ENCODE data around the gene GPR142. TPM values are rescaled to one million over a fixed set of nuclear protein-coding genes. Genes with fewer than 3 reads are reported as not detected.

The GPR142 gene
- total and polyA plus RNA-seq, 2 donors from 2014 or later: not detected

DNA sequence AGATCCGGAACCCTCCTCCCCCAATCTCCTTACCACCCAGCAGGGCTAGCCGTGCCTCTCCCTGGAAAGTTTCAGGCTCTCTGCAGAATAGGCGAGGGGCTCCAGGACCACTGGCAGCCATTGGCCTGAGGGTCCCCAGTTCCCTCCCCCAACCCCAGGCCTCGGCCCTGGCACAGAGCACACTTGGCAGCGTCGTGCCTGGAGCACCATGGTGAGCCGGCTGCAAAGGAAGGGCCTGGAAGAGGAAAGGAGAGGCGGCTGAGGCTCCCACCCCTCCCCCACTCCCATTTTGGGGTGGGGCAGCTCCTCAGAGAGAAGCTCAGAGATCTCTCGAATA lies 5.3 kb upstream of the GPR142 start:
- peak in 1 of 5 donors; percentile 63 for DNase-seq

DNA sequence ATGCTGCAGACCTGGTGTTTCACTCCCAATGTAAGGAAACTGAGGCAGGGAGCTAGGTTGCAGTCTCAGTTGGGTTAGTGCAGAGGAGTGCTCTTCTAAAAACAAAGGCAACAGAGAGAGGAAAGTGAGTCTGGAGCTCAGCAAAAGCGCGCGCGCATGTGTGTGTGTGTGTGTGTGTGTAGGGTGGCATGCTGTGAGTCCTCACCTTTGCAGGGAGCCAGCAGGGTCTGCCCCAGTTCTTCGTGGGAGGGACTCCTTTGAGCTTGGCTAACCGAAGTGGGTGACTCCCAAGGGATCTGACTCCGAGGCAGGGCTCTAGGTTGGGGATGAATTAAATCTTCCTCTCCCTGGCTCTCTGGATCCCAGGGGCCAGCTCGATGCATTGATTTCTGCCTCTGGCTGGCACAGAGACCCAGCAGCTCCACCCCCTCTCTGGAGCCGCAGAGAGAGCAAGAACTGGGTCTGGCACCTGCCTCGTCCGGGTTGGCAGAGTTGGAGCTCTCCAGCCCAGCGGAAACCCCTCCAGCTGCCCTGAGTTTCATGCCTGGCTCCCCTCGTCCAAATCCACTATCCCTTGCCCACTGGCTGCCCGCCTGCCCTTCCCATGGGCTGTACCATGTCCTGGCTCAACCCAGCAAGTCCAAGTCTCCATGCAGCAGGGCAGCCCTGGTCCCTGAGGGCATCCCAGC lies 4.4 kb upstream of the GPR142 start:
- DNase-seq: peak in 2 of 5 donors; percentile 28 to 64
- H3K4me3 ChIP-seq (ENCODE audit: low read length in 3 of 3): no peak overlapping the region
- H3K9ac ChIP-seq (ENCODE audit: low read length in 3 of 3): no peak overlapping the region
- intact Hi-C loops (cut with DNase I): loop anchor here (10.0 kb wide), 1 partner anchor 58 kb away; no protein-coding TSS in a partner anchor
- H3K4me1 ChIP-seq (ENCODE audit: control insufficient read depth in 2 of 3, insufficient read depth in 2 of 3, low read depth in 1 of 3, low read length in 3 of 3): no peaks in the 10 kb centered on the region
- H3K27me3 ChIP-seq (ENCODE audit: control insufficient read depth, insufficient read depth, low read length): peaks cover 7% of the 10 kb centered on the region
- no peak overlapping the region for H3K27ac ChIP-seq (ENCODE audit: low read depth in 2 of 2, low read length in 2 of 2)
- FAIRE-seq: no peak
- TF ChIP-seq, protein P1, sequence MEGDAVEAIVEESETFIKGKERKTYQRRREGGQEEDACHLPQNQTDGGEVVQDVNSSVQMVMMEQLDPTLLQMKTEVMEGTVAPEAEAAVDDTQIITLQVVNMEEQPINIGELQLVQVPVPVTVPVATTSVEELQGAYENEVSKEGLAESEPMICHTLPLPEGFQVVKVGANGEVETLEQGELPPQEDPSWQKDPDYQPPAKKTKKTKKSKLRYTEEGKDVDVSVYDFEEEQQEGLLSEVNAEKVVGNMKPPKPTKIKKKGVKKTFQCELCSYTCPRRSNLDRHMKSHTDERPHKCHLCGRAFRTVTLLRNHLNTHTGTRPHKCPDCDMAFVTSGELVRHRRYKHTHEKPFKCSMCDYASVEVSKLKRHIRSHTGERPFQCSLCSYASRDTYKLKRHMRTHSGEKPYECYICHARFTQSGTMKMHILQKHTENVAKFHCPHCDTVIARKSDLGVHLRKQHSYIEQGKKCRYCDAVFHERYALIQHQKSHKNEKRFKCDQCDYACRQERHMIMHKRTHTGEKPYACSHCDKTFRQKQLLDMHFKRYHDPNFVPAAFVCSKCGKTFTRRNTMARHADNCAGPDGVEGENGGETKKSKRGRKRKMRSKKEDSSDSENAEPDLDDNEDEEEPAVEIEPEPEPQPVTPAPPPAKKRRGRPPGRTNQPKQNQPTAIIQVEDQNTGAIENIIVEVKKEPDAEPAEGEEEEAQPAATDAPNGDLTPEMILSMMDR (IDR thresholded peaks at IDR 0.05; ENCODE audit: borderline replicate concordance, extremely low read depth, insufficient read depth): no peak
- no peaks in the 10 kb centered on the region for H3K36me3 ChIP-seq (ENCODE audit: control insufficient read depth in 2 of 3, insufficient read depth in 3 of 3, low read length in 3 of 3)
- H3K9me3 ChIP-seq (ENCODE audit: control insufficient read depth in 2 of 3, insufficient read depth in 1 of 3, low read length in 3 of 3): no peaks in the 10 kb centered on the region

More for the DNA sequence above, 5.3 kb upstream of the GPR142 start:
- Histone ChIP-seq H3K9me3 (ENCODE audit: control insufficient read depth in 2 of 3, insufficient read depth in 1 of 3, low read length in 3 of 3) (no peaks in the 10 kb centered on the region), H3K27me3 (ENCODE audit: control insufficient read depth, insufficient read depth, low read length) (peaks cover 10% of the 10 kb centered on the region), H3K9ac (ENCODE audit: low read length in 3 of 3) (no peak overlapping the region), H3K36me3 (ENCODE audit: control insufficient read depth in 2 of 3, insufficient read depth in 3 of 3, low read length in 3 of 3) (no peaks in the 10 kb centered on the region), H3K27ac (ENCODE audit: low read depth in 2 of 2, low read length in 2 of 2) (no peak overlapping the region), H3K4me1 (ENCODE audit: control insufficient read depth in 2 of 3, insufficient read depth in 2 of 3, low read depth in 1 of 3, low read length in 3 of 3) (no peaks in the 10 kb centered on the region), H3K4me3 (ENCODE audit: low read length in 3 of 3) (no peak overlapping the region)
- no peak for FAIRE-seq
- intact Hi-C loops (cut with DNase I): loop anchor here (10.0 kb wide), 1 partner anchor 57 kb away; no protein-coding TSS in a partner anchor
- TF ChIP-seq, protein P1 (IDR thresholded peaks at IDR 0.05; ENCODE audit: borderline replicate concordance, extremely low read depth, insufficient read depth): no peak

DNA sequence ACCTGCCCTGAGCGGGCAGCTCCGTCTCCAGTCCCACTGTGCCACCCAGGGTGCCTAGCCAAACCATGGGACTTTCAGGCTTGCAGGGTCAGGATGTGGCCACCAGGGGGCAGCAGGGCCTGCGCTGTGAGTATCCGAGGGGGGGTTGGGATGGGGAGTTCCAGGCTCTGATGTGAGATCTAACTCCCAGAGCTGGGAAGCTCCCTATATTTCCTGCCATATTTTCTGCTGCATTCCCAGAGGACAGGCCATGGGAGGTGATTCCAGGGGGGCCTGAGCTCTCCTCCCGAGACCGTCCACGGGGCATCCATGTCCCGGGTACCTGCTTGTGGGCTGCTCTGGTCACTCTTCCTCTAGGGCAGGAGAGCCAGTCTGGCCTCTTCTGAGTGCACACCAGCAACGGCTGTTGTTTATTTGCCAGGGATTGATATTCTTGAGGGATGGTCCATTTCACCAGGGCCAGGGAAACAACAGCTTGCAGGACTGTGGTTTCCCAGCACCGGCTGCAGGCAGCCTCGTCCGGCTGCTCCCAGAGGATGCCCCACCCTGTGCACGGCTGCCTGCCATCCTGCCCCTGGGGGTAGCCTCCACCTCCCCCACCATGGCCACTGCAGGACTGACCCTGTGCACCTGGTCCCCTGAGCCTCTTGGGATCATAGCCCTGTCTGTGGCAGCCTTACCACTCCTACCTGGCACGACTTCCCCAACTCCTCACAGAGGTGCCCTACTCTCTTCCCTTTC lies 1.2 kb downstream of the GPR142 start:
- intact Hi-C loops (cut with DNase I): loop anchor here (10.0 kb wide), 1 partner anchor 64 kb away; no protein-coding TSS in a partner anchor
- H3K27me3 ChIP-seq (ENCODE audit: control insufficient read depth, insufficient read depth, low read length): no peaks in the 10 kb centered on the region
- no peaks in the 10 kb centered on the region for H3K36me3 ChIP-seq (ENCODE audit: control insufficient read depth in 2 of 3, insufficient read depth in 3 of 3, low read length in 3 of 3)
- H3K9me3 ChIP-seq (ENCODE audit: control insufficient read depth in 2 of 3, insufficient read depth in 1 of 3, low read length in 3 of 3): no peaks in the 10 kb centered on the region
- TF ChIP-seq, protein P1 (IDR thresholded peaks at IDR 0.05; ENCODE audit: borderline replicate concordance, extremely low read depth, insufficient read depth): peak; percentile 88
- no peaks in the 10 kb centered on the region for H3K4me1 ChIP-seq (ENCODE audit: control insufficient read depth in 2 of 3, insufficient read depth in 2 of 3, low read depth in 1 of 3, low read length in 3 of 3)
- no peak overlapping the region for H3K27ac ChIP-seq (ENCODE audit: low read depth in 2 of 2, low read length in 2 of 2)
- no peak overlapping the region for H3K4me3 ChIP-seq (ENCODE audit: low read length in 3 of 3)
- DNase-seq: peak in 4 of 5 donors; percentile 60 to 81 (median 71)
- H3K9ac ChIP-seq (ENCODE audit: low read length in 3 of 3): no peak overlapping the region
- no peak for FAIRE-seq

All from kidney (tissue), 14 donors.